ENCODE data around the gene ARMH2. TPM values are rescaled to one million over a fixed set of nuclear protein-coding genes. Genes with fewer than 3 reads are reported as not detected.

Gene ARMH2
- total RNA-seq, 2 donors from 2014 or later: not detected

GRCh38 chr6:24796616-24797290 lies 2.0 kb downstream of the ARMH2 start:
- Mint-ChIP-seq H3K4me1 (peaks cover 7% of the 10 kb centered on the region), H3K27me3 (ENCODE audit: insufficient read depth) (no peaks in the 10 kb centered on the region), H3K9me3 (no peaks in the 10 kb centered on the region), H3K27ac (no peak overlapping the region), H3K36me3 (ENCODE audit: low read depth) (no peaks in the 10 kb centered on the region), H3K4me3 (no peak overlapping the region)
- no peaks in the 10 kb centered on the region for H3K4me1 ChIP-seq (ENCODE audit: control insufficient read depth, insufficient read depth, low read length)
- no peak overlapping the region for H3K27ac ChIP-seq (ENCODE audit: low read depth, low read length)
- DNase-seq: no peak
- no peaks in the 10 kb centered on the region for H3K36me3 ChIP-seq (ENCODE audit: control insufficient read depth, insufficient read depth, low read length)
- H3K27me3 ChIP-seq (ENCODE audit: control insufficient read depth, insufficient read depth, low read length, poor library complexity, severe bottlenecking): no peaks in the 10 kb centered on the region
- TF ChIP-seq, protein P1, sequence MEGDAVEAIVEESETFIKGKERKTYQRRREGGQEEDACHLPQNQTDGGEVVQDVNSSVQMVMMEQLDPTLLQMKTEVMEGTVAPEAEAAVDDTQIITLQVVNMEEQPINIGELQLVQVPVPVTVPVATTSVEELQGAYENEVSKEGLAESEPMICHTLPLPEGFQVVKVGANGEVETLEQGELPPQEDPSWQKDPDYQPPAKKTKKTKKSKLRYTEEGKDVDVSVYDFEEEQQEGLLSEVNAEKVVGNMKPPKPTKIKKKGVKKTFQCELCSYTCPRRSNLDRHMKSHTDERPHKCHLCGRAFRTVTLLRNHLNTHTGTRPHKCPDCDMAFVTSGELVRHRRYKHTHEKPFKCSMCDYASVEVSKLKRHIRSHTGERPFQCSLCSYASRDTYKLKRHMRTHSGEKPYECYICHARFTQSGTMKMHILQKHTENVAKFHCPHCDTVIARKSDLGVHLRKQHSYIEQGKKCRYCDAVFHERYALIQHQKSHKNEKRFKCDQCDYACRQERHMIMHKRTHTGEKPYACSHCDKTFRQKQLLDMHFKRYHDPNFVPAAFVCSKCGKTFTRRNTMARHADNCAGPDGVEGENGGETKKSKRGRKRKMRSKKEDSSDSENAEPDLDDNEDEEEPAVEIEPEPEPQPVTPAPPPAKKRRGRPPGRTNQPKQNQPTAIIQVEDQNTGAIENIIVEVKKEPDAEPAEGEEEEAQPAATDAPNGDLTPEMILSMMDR (conservative IDR thresholded peaks at IDR 0.05): no peak
- no peaks in the 10 kb centered on the region for H3K9me3 ChIP-seq (ENCODE audit: control insufficient read depth, low read length)
- no peak overlapping the region for H3K4me3 ChIP-seq (ENCODE audit: low read length)
- no peak overlapping the region for H3K9ac ChIP-seq (ENCODE audit: extremely low read depth, low read length, poor library complexity, severe bottlenecking)
- 91 to 96% methylated on average over 5 to 6 of the region's 6 CpGs for WGBS, 2 experiments (ENCODE audit: insufficient coverage in 1 of 2, insufficient read length in 1 of 2)

- Mint-ChIP-seq H3K9me3 (no peaks in the 10 kb centered on the region), H3K27me3 (ENCODE audit: insufficient read depth) (no peaks in the 10 kb centered on the region), H3K36me3 (ENCODE audit: low read depth) (no peaks in the 10 kb centered on the region), H3K4me3 (no peak overlapping the region), H3K4me1 (peaks cover 10% of the 10 kb centered on the region), H3K27ac (no peak overlapping the region)
- H3K4me1 ChIP-seq (ENCODE audit: control insufficient read depth, insufficient read depth, low read length): no peaks in the 10 kb centered on the region
- no peak overlapping the region for H3K27ac ChIP-seq (ENCODE audit: low read depth, low read length)
- 91% methylated on average over 2 of the region's 2 CpGs; no CpG with 5 or more reads in 1 of the 2 experiments for WGBS, 2 experiments (ENCODE audit: insufficient coverage in 1 of 2, insufficient read length in 1 of 2)
- H3K9me3 ChIP-seq (ENCODE audit: control insufficient read depth, low read length): no peaks in the 10 kb centered on the region
- H3K4me3 ChIP-seq (ENCODE audit: low read length): no peak overlapping the region
- no peaks in the 10 kb centered on the region for H3K36me3 ChIP-seq (ENCODE audit: control insufficient read depth, insufficient read depth, low read length)
- H3K9ac ChIP-seq (ENCODE audit: extremely low read depth, low read length, poor library complexity, severe bottlenecking): no peak overlapping the region
- TF ChIP-seq, protein P1 (conservative IDR thresholded peaks at IDR 0.05): no peak
- no peak for DNase-seq
- no peaks in the 10 kb centered on the region for H3K27me3 ChIP-seq (ENCODE audit: control insufficient read depth, insufficient read depth, low read length, poor library complexity, severe bottlenecking)
Observed at GRCh38 chr6:24795106-24795505, 3.6 kb downstream of the ARMH2 start.

DNA sequence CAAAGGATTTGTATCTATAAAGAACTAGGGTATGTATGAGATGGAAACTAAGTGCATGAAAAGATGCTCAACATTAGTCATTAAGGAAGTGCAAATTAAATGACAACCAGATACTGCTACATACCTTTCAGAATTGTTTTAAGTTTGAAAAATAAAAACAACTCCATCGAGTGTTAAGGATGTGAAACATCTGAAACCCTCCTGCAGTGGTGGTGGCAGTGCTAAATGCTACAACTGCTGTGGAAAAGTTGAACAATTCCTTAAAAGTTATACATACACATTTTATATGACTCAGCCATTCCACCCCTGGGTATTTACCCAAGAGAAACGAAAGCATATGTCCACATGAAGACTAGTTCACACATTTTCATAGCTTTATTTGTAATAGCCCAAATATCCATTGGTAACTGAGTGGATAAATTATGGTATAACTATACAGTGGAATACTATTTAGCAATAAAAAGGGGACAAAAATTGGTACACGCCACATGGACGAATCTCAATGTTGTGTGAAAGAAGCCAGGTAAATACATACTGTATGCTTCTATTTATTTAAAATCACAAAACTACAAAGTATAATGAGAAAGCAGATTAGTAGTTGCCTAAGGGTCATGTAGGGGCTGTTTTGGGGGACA lies 10.6 kb downstream of the ARMH2 start:
- Histone ChIP-seq H3K36me3 (ENCODE audit: control insufficient read depth, insufficient read depth, low read length) (peaks cover 53% of the 10 kb centered on the region), H3K9me3 (ENCODE audit: control insufficient read depth, low read length) (no peaks in the 10 kb centered on the region), H3K4me3 (ENCODE audit: low read length) (no peak overlapping the region), H3K9ac (ENCODE audit: extremely low read depth, low read length, poor library complexity, severe bottlenecking) (no peak overlapping the region), H3K27me3 (ENCODE audit: control insufficient read depth, insufficient read depth, low read length, poor library complexity, severe bottlenecking) (no peaks in the 10 kb centered on the region), H3K4me1 (ENCODE audit: control insufficient read depth, insufficient read depth, low read length) (no peaks in the 10 kb centered on the region), H3K27ac (ENCODE audit: low read depth, low read length) (no peak overlapping the region)
- Mint-ChIP-seq H3K4me1 (peaks cover 3% of the 10 kb centered on the region), H3K4me3 (no peak overlapping the region), H3K27me3 (ENCODE audit: insufficient read depth) (no peaks in the 10 kb centered on the region), H3K27ac (no peak overlapping the region), H3K9me3 (no peaks in the 10 kb centered on the region), H3K36me3 (ENCODE audit: low read depth) (peaks cover 50% of the 10 kb centered on the region)
- DNase-seq: no peak
- TF ChIP-seq, protein P1 (conservative IDR thresholded peaks at IDR 0.05): no peak
- WGBS, 2 experiments (ENCODE audit: insufficient coverage in 1 of 2, insufficient read length in 1 of 2): 98 to 100% methylated on average over 1 to 4 of the region's 4 CpGs

Measured in endodermal cell (in vitro differentiated cells).